ENCODE measurements around the gene CCDC192.

The CCDC192 gene

DNA sequence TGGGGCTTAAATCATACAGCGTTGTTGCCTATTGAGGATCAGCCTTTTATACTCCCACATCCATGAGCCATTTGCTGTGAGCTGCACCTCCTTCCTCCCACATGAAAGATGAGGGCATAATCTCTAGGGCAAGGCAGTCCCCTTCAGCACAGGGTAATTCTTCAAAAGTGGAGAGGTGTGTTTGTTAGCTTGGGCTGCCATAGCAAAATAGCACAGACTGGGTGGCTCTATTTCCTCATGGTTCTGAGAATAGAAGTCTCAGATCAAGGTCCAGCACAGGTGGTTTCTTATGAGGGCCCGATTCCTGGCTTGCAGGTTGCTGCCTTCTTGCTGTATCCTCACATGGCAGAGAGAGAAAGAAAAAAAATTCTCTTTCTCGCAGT lies 258.6 kb downstream of the CCDC192 start:
- DNase-seq: no peak

DNA sequence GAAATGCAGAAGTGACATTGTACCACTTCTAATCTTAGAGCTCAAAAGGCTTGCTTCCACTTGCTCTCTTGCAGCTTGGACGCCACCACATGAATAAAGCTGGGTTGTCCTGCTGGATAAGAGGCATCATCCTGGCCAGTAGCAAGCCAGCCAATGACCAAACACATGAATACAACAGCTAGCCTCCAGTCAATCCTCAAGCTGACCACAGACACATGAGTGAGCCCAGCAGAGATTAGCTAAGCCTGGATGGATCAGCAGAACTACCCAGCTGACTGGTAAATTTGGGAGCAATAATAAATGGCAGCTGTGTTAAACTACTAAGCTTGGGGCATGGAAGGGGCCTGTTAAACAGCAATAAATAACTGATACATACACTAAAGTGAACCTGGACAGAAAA lies 259.3 kb downstream of the CCDC192 start:
- DNase-seq: no peak

DNA sequence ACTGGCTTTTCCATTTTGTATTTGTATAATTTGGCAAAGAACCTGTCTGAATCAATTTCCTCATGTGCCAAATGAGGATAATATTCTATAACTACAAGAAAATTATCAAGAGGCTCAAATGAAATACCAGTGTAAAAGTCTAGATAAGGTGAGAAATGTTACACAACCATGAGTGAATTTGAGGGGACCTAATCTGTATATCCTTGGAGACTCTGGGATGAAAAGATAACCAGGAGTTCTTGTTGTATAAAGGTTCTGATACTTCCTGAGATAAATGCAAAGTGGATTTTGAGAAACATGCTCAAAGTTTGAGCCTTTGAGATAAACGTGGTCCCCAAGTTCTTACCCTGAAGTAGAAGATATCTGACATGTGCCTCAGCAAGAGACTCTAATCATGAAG lies 260.0 kb downstream of the CCDC192 start:
- DNase-seq: no peak

DNA sequence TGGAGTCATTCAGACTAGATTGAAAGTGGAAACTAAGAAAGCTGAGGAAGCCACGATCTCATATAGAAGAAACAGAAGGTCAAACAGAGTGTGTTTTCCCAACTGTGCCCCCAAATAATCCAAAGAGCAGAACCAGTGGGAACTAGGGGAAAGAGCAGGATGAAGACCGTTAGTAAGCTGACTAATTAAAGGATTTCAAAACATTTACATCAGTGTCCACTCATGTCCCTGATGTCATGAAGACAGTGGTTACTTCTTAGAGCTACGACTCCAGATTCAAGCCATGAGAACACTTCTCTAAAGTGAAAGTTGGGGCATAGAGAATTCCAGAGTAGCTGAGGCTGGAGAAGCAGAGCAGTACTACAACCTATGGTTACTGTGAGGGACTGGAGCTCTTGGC lies 260.7 kb downstream of the CCDC192 start:
- DNase-seq: no peak

DNA sequence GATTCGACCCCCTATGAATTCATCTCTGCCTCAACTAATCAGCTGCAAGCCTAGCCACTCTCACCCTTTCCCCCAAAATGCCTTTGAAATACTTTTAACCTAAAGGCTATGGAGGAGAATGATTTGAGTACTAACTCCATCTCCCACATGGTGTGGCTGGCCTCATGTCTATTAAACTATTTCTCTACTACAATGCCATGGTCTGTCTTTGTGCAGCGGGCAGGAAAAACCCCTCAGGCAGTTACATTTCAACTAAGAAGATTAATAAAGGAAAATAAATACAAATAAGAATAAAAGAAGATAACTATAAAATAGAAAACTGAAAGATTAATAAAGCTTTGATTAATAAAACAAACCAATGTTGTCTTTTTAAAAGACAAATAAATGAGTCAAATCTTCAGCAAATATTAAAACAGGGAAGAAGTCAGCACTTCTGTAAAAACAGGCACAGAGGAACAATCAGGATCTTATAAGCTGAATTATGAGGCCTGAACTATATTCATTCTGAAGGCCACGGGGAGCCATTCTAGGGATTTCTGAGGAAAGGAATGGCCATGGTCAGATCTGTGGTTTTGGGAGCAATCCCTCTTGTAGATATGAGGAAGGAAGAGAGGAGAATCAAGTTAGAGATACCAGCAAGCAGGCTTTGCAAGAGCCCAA lies 264.3 kb downstream of the CCDC192 start:
- no peak for DNase-seq

DNA sequence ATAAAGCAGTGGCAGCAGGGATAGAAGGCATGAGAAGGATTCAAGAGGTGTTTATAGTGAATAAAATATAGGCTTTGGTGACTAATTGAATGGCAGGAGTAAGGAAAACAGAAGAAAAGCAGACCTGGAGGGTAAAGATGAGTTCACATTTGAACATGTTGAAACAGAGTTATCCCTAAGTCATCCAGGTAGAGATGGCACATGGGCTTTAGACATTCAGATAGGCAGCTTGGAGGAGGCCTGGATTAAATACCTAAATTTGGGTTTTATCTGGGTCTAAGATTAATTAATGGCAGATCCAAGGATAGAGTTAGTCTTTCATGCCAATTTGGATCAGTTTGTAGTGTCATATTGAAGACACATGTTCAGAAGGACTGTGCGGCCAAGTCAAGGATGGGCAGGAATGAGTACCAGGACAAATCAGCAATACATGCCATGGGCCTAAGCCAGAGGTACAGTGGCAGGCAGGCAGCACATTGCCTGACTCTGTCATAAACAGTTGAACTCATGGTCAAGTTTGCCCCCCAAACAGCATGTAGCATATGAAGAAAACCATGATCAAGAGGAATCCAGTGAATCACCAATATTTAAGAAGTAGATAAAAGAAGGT lies 264.9 kb downstream of the CCDC192 start:
- DNase-seq: no peak

DNA sequence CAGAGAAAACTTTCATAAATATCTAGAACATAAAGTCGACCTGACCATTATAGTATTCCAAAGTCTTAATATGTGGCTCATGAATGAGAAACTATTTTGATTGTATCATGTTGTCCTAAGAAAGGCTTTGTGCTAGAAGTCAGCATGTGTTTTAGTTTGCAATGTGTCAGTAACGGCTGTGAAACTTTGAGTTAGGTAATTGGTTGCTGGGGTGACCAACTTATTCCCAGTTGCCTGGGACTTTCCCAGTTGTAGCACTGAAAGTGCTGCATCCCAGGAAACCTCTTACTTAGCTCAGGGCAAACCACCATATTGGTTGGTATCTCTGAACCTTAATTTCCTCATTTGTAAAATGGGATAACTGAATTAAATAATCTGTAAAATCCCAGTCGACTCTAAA lies 265.8 kb downstream of the CCDC192 start:
- no peak for DNase-seq

DNA sequence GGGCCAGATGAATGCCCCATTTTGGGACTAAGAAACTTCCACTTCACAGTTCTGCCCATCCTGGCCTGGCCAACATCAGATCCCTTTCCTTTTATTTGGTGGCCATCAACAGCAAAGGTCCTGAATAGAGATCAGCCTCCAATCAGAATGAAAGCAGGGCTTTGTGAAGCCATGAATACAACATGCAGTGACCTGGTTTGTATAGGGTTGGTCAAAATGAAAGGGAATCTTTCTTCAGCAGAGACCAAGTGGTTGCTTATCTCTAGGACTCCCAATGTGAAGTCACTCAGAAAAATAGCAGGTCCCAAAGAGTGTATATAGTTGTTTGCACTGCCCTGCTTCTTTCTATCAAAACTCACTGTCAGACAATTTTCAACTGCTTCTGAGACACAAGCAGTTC lies 266.5 kb downstream of the CCDC192 start:
- no peak for DNase-seq

DNA sequence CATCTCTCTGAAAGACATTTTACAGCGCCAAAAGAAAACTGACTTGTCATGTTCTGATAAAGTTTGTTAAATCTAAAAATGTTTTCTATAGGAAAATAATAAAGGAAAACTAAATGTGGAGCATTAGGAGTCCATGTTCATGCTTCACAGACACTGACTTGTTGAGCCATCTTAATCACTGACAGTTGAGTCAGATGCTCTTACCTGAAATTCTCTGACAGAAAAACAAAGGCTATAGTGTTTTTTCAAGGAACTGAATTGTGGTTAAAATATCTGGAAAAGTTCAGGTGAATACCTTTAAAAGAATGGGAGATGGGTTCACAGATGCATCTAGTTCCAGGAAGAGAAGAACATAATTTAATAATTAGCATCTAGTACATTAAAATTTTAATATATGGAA lies 266.9 kb downstream of the CCDC192 start:
- DNase-seq: no peak

DNA sequence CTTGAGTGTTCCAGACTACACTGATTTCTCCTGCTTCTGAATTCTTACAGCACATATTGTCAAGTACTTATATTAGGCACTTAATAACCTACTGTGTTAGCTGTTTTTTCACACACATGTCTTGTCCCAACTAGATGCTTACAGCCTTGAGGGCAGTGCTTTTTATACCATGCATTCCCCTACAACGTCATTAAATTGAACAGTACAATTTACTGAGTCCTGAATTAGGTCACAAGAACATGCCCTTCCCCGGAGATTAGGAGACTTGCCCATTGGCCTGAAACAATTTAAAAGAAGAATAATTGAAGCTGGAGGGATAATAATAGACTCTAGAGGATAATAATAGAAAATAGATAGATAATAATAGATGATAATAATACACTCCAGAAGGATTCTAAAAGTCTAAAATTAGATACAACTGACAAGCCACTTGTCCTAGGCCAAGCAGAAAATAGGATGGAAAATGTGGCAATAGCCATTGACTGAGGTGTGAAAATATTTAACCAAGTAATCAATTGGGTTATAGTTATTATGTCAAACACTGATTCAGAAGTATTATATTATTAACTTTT lies 267.7 kb downstream of the CCDC192 start:
- no peak for DNase-seq

DNA sequence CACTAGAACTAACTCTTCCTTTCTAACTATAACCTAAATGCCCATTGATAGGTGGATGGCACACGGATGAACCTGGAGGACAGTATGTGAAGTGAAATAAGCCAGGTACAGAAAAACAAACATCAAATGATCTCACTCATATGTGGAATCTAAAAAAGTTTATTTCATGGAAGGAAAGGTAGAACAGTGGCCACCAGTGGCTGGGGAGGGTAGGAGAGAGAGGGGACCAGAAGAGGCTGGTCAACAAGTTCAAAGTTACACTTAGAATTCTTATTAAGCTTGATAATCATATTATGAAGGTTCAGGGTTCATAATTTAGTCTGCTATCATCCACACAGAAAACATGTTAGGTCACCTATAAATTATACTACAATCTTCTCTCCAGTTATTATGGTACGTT lies 272.8 kb downstream of the CCDC192 start:
- DNase-seq: no peak

DNA sequence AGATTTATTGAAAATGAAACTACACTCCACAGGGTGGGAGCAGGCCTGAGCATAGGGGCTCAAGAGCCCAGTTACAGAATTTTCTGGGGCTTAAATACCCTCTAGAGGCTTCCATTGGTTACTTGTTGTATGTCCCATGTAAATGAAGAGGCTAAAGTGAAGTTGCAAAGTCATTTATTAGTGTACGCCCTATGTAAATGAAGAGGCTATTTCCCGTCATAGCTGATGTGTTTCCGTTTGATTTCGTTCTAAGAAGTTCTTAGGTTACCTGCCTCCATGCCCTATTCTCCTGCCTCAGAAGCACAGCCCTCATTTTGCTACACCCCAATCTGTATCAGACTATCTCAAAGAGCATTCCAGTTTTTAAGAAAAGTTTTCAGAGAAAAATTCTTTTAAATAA lies 273.3 kb downstream of the CCDC192 start:
- DNase-seq: no peak

DNA sequence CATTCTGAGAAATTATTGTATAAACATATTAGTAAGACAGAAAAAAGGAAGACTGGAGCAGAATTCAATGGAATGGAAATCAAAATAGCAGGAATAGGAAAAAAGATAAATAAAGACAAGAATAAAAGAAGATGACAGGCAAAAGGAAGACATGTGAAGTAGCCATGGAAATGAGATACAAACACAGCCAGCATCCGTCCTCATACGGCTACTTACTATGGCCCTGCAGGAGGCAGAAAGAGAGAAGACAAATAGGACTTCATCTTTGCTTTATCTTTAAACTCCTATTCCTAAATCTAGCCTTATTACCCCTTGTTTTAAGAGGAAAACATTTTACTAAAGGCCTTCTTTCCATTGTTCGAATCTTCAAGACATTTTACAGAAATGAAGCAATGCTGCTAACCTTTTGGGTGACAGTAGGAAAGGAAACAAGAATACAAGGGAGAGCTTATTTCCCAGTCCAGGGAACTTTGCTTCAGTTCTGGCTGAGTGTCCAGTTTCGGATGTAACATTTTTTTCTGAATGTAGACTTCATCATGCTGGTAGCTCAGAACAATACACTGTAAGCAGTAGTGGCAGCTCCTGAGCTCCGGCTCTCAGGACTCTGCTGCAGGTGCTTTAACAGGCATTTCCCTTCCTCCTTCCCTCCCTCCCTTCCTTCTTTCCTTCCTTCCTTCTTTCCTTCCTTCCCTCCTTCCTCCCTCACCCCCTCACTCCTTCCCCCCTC lies 274.0 kb downstream of the CCDC192 start:
- no peak for DNase-seq

DNA sequence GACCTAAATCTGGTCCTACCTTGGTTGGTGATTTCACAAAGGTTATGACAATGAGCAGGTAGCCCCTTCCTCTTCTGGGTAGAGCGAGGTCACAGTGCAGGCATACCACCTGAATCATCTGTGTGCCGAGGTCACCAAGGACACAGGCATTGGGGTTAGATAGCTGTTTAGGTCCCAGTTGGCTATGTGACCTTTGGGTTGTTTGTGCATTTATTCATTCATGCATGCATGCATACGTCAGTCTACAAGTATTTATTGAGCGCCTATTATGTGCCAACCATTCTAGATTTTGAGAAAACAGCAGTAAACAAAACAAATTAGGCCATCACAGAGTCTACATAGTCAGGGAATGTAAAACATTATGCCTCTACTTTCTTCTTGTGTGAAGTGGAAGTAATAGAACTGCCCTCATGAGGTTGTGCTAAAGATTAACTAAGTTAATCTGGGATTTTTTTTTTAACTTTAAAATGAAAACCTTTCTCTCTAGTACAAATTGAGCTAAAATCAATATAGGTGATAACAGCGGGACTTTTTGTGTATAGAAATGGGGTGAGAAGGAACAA lies 275.6 kb downstream of the CCDC192 start:
- no peak for DNase-seq

DNA sequence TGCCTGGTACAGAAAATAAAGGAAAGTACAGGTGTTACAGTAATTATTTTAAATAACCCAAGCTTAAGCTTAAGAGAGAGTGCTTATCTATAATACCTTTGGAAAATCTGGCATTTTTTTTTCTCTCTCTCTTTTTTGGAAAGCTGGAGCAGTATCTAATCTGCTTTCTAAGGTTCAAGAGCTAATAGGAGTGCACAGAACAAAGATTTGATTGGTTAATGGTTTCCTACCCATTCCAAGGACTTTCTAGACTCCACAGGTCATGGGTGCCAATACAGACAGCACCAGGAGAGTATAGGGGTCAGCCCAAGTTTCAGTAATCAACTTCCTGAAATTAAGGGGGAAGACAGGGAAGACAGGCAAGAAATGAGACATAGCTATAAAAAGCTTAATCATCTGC lies 276.3 kb downstream of the CCDC192 start:
- no peak for DNase-seq

DNA sequence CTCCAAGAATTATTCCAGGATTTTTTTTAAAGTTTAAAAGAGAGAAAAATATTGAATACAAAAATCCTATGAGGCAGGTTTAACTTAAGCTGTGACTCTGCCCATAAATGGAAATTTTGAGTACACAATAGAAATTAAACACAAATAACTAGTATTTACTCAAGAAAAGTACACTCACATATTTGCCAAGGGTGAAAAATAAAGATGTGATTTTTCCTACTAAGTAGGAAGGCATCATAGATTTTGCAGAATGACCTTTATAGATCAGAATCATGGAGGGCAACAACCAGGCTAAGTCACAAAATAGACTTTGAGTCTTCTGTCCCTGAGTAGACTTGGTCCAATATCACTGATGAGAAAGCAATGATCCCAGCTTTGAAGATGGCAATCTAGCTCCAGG lies 277.7 kb downstream of the CCDC192 start:
- DNase-seq: no peak

DNA sequence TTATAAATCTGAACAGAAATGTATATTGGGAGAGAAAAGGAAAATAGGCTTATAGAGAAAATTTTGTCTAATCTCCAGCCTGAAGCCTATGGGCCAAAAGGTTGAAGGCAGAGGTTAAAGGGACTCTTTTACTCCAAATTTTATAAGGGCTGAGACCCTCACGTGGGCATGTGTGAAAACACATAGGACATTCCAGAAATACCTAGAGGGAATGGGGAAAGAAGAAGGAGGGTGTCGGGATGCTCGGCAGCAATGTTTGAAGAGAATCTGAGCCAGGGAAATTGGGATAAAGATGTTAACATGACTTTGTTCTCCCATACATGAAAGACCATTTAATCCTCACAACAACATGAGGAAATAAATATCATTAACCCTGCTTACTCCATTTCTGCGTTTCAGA lies 278.3 kb downstream of the CCDC192 start:
- DNase-seq: no peak

DNA sequence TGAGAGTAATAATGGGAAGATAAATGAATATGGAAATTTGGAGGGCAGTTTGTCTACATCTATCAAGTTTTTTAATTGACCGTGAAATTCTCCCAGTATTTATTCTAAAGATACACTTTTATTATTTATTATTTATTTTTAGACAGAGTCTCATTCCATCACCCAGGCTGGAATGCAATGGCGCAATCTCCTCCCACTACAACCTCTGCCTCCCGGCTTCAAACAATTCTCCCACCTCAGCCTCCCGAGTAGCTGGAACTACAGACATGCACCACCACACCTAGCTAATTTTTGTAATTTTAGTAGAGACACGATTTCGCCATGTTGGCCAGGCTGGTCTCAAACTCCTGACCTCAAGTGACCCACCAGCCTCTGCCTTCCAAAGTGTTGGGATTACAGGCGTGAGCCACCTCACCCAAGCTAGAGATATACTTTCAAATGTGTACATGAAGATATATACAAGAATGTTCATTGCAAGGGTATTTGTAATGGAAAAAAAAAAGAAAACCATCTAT lies 282.7 kb downstream of the CCDC192 start:
- no peak for DNase-seq

DNA sequence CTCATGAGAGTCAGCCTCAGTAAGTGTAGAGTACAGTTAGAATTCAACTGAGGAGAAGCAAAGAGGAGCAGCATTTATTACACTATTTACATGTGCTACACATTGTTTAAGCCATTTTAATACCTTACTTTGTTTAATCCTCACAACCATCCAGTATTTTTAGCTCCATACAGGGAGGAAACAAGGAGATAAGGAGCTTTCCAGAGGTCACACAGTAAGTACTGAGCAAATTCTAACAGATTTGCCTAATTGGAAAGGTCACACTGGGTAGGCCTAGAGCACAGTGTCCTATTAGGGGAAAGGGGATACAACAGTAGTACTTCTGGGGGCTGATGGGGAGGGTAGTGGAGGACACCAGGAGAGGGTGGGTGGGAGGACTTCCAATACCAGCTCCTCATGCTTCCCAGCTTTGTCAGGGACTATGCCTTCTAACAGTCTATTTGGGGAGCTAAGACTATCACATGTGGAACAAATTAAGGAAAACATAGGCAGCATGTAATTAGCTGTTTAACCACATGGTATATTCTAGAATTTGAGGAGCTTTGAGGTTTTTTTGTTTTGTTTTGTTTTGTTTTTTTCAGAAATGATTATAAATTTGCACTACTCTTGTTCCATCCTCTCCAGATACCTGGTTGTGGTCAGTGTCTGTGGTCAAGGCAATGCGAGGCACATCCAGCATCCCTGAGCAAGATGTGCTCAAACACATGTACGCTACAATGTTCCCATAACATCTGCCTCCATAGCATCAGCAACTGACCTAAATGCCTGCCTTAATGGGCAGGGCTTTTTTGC lies 284.4 kb downstream of the CCDC192 start:
- DNase-seq: no peak

DNA sequence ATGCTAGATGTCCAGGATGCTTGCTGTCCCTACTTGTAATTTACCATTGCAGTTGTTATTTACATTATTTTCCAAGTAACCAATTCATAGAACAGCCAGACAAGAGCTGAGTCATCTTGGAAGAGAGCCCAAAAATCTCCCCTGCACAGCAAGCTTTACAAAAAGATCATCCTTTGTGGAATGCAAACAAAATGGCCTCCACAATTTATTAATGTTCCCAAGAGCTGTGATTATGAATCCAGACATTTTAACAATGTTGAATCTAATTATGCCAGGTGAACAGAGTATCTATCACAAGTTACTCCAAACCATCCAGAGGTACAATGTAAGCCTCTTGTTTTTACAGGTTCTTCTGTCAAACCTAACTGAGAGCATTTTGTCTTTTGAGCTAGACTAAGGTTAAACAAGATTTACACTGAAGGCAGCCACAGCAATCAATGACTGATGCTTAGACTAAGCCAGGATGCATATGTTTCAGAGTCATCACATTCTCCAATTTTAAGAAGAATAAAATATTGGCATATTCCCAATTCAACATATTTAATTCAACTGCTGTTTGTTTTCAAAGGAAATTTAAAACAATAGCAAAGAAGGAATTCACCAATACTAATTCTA lies 285.1 kb downstream of the CCDC192 start:
- no peak for DNase-seq
